HEK293 (cell line): ENCODE results near the gene KDSR.
A peak's percentile ranks its signal among the peaks of the same experiment; 100 is the strongest.

Experiments
- GFI1B ChIP-seq: fragments of 450-650 bp; formaldehyde crosslinking; IDR thresholded peaks from 2 replicates; pipeline ENCODE4 v1.5.1; 2016; ENCODE audit warnings: missing biosample characterization, missing genetic modification characterization
- KLF8 ChIP-seq: fragments of 450-650 bp; formaldehyde crosslinking; IDR thresholded peaks from 2 replicates; pipeline ENCODE4 v1.5.1; 2016; ENCODE audit warnings: missing biosample characterization, missing genetic modification characterization
- MEIS1 ChIP-seq: sonication (generic); formaldehyde crosslinking; IDR thresholded peaks from 2 replicates; pipeline ENCODE4 v1.8.1; 2022; ENCODE audit warnings: missing genetic modification reagents, mild to moderate bottlenecking, borderline replicate concordance
- TRIM28 ChIP-seq: IDR thresholded peaks from 2 replicates; pipeline ENCODE4 v1.6.1; 2011; ENCODE audit warnings: low read length, control low read depth, borderline replicate concordance
- ZEB2 ChIP-seq: fragments of 450-650 bp; formaldehyde crosslinking; IDR thresholded peaks from 2 replicates; pipeline ENCODE4 v1.5.1; 2016; ENCODE audit warnings: missing biosample characterization, missing genetic modification characterization
- ZNF121 ChIP-seq: fragments of 450-650 bp; formaldehyde crosslinking; IDR thresholded peaks from 2 replicates; pipeline ENCODE4 v1.5.1; 2016; ENCODE audit warnings: missing biosample characterization, missing genetic modification characterization
- ZNF138 ChIP-seq: fragments of 450-650 bp; formaldehyde crosslinking; IDR thresholded peaks from 2 replicates; pipeline ENCODE4 v1.5.1; 2016; ENCODE audit warnings: missing biosample characterization, missing genetic modification characterization, borderline replicate concordance
- ZNF157 ChIP-seq: fragments of 450-650 bp; formaldehyde crosslinking; IDR thresholded peaks from 2 replicates; pipeline ENCODE4 v1.5.1; 2016; ENCODE audit warnings: missing biosample characterization, missing genetic modification characterization
- ZNF214 ChIP-seq: fragments of 450-650 bp; formaldehyde crosslinking; IDR thresholded peaks from 2 replicates; pipeline ENCODE4 v1.5.1; 2017; ENCODE audit warnings: missing biosample characterization, mild to moderate bottlenecking, missing genetic modification characterization, borderline replicate concordance
- ZNF416 ChIP-seq: fragments of 450-650 bp; formaldehyde crosslinking; IDR thresholded peaks from 2 replicates; pipeline ENCODE4 v1.5.1; 2016; ENCODE audit warnings: missing biosample characterization, missing genetic modification characterization
- ZNF837 ChIP-seq: fragments of 450-650 bp; formaldehyde crosslinking; IDR thresholded peaks from 2 replicates; pipeline ENCODE4 v1.5.1; 2016; ENCODE audit warnings: missing biosample characterization, missing genetic modification characterization
- TF ChIP-seq, protein P1 (sequence below): fragments of 450-650 bp; formaldehyde crosslinking; IDR thresholded peaks from 2 replicates; pipeline ENCODE4 v1.5.1; 2016; ENCODE audit warnings: missing biosample characterization, missing genetic modification characterization
- TF ChIP-seq, protein P2 (sequence below): fragments of 450-650 bp; formaldehyde crosslinking; IDR thresholded peaks from 2 replicates; pipeline ENCODE4 v1.5.1; 2016; ENCODE audit warnings: missing biosample characterization, missing genetic modification characterization, borderline replicate concordance
- TF ChIP-seq, protein P3 (sequence below): fragments of 450-650 bp; formaldehyde crosslinking; IDR thresholded peaks from 2 replicates; pipeline ENCODE4 v1.5.1; 2016; ENCODE audit warnings: missing biosample characterization, missing genetic modification characterization
- TF ChIP-seq, protein P4 (sequence below): fragments of 450-650 bp; formaldehyde crosslinking; conservative IDR thresholded peaks from 2 replicates; pipeline ENCODE4 v1.5.1; 2016; ENCODE audit warnings: low read depth, missing biosample characterization, missing genetic modification characterization
- TF ChIP-seq, protein P5 (sequence below): fragments of 450-650 bp; formaldehyde crosslinking; IDR thresholded peaks from 2 replicates; pipeline ENCODE4 v1.5.1; 2016; ENCODE audit warnings: missing biosample characterization, missing genetic modification characterization, low read depth
- TF ChIP-seq, protein P6 (sequence below): fragments of 450-650 bp; formaldehyde crosslinking; IDR thresholded peaks from 2 replicates; pipeline ENCODE4 v1.5.1; 2016; ENCODE audit warnings: missing biosample characterization, missing genetic modification characterization

KDSR gene

DNA sequence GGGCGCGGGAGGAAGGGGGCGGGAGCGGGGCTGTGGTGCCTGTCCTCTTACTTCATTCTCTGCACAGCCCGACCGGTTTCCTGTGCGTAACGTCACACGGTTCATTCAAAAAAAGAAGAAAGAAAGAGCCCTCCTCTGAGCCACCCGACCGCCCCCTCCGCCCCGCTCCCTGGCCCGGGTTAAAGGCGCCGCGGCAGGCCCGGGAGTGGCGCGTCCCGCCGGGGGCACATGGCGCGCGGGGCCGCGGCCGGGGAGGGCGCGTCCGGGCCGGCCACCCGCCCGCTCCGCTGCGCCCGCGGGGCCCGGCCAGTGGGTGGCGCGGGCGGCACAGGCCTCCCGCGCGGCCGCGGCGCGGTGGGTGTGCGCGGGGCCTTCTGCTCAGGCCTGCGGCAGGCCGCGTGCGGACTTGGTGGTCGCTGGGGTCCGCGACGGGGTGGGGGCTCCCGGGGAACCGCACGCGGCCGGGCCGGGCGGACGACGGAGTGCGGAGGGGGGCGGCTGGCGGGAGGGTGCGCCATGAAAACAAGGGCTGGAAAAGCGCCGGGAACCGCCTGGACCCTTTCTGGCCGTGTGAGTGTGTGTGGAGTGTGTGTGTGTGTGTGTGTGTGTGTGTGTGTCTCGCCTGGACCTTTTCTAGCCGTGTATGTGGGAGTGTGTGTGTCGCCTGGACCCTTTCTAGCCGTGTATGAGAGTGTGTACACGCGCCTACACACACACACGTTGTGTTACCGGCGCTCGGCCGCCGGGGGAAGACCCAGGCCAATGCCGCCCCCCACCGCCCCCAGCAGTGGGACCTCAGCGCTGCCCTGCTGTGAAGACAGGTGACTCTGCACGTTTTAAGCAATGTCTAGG is 46.7 kb downstream of the KDSR start (continued):
- TF ChIP-seq, protein P1, sequence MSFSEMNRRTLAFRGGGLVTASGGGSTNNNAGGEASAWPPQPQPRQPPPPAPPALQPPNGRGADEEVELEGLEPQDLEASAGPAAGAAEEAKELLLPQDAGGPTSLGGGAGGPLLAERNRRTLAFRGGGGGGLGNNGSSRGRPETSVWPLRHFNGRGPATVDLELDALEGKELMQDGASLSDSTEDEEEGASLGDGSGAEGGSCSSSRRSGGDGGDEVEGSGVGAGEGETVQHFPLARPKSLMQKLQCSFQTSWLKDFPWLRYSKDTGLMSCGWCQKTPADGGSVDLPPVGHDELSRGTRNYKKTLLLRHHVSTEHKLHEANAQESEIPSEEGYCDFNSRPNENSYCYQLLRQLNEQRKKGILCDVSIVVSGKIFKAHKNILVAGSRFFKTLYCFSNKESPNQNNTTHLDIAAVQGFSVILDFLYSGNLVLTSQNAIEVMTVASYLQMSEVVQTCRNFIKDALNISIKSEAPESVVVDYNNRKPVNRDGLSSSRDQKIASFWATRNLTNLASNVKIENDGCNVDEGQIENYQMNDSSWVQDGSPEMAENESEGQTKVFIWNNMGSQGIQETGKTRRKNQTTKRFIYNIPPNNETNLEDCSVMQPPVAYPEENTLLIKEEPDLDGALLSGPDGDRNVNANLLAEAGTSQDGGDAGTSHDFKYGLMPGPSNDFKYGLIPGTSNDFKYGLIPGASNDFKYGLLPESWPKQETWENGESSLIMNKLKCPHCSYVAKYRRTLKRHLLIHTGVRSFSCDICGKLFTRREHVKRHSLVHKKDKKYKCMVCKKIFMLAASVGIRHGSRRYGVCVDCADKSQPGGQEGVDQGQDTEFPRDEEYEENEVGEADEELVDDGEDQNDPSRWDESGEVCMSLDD (tag by site-specific recombination), result 0 out of 2 replicates have a peak, but pooled peaks have one; percentile 31
- TF ChIP-seq, protein P2, sequence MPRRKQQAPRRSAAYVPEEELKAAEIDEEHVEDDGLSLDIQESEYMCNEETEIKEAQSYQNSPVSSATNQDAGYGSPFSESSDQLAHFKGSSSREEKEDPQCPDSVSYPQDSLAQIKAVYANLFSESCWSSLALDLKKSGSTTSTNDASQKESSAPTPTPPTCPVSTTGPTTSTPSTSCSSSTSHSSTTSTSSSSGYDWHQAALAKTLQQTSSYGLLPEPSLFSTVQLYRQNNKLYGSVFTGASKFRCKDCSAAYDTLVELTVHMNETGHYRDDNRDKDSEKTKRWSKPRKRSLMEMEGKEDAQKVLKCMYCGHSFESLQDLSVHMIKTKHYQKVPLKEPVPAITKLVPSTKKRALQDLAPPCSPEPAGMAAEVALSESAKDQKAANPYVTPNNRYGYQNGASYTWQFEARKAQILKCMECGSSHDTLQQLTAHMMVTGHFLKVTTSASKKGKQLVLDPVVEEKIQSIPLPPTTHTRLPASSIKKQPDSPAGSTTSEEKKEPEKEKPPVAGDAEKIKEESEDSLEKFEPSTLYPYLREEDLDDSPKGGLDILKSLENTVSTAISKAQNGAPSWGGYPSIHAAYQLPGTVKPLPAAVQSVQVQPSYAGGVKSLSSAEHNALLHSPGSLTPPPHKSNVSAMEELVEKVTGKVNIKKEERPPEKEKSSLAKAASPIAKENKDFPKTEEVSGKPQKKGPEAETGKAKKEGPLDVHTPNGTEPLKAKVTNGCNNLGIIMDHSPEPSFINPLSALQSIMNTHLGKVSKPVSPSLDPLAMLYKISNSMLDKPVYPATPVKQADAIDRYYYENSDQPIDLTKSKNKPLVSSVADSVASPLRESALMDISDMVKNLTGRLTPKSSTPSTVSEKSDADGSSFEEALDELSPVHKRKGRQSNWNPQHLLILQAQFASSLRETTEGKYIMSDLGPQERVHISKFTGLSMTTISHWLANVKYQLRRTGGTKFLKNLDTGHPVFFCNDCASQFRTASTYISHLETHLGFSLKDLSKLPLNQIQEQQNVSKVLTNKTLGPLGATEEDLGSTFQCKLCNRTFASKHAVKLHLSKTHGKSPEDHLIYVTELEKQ (tag by site-specific recombination), result no peak
- 0 out of 2 replicates have a peak, but pooled peaks have one; percentile 24 for TF ChIP-seq ZNF157
- TF ChIP-seq, protein P3, sequence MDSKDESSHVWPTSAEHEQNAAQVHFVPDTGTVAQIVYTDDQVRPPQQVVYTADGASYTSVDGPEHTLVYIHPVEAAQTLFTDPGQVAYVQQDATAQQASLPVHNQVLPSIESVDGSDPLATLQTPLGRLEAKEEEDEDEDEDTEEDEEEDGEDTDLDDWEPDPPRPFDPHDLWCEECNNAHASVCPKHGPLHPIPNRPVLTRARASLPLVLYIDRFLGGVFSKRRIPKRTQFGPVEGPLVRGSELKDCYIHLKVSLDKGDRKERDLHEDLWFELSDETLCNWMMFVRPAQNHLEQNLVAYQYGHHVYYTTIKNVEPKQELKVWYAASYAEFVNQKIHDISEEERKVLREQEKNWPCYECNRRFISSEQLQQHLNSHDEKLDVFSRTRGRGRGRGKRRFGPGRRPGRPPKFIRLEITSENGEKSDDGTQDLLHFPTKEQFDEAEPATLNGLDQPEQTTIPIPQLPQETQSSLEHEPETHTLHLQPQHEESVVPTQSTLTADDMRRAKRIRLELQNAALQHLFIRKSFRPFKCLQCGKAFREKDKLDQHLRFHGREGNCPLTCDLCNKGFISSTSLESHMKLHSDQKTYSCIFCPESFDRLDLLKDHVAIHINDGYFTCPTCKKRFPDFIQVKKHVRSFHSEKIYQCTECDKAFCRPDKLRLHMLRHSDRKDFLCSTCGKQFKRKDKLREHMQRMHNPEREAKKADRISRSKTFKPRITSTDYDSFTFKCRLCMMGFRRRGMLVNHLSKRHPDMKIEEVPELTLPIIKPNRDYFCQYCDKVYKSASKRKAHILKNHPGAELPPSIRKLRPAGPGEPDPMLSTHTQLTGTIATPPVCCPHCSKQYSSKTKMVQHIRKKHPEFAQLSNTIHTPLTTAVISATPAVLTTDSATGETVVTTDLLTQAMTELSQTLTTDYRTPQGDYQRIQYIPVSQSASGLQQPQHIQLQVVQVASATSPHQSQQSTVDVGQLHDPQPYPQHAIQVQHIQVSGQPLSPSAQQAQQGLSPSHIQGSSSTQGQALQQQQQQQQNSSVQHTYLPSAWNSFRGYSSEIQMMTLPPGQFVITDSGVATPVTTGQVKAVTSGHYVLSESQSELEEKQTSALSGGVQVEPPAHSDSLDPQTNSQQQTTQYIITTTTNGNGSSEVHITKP (tag by site-specific recombination), result no peak
- TF ChIP-seq MEIS1, result no peak
- no peak for TF ChIP-seq ZNF214 (tag by site-specific recombination)
- no peak for TF ChIP-seq ZEB2
- no peak for TF ChIP-seq ZNF138 (tag by site-specific recombination)
- TF ChIP-seq, protein P4, sequence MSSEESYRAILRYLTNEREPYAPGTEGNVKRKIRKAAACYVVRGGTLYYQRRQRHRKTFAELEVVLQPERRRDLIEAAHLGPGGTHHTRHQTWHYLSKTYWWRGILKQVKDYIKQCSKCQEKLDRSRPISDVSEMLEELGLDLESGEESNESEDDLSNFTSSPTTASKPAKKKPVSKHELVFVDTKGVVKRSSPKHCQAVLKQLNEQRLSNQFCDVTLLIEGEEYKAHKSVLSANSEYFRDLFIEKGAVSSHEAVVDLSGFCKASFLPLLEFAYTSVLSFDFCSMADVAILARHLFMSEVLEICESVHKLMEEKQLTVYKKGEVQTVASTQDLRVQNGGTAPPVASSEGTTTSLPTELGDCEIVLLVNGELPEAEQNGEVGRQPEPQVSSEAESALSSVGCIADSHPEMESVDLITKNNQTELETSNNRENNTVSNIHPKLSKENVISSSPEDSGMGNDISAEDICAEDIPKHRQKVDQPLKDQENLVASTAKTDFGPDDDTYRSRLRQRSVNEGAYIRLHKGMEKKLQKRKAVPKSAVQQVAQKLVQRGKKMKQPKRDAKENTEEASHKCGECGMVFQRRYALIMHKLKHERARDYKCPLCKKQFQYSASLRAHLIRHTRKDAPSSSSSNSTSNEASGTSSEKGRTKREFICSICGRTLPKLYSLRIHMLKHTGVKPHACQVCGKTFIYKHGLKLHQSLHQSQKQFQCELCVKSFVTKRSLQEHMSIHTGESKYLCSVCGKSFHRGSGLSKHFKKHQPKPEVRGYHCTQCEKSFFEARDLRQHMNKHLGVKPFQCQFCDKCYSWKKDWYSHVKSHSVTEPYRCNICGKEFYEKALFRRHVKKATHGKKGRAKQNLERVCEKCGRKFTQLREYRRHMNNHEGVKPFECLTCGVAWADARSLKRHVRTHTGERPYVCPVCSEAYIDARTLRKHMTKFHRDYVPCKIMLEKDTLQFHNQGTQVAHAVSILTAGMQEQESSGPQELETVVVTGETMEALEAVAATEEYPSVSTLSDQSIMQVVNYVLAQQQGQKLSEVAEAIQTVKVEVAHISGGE (tag by site-specific recombination), result no peak; the same call in 1 of the 2 replicates
- TF ChIP-seq ZNF121, result no peak
- TF ChIP-seq, protein P5, sequence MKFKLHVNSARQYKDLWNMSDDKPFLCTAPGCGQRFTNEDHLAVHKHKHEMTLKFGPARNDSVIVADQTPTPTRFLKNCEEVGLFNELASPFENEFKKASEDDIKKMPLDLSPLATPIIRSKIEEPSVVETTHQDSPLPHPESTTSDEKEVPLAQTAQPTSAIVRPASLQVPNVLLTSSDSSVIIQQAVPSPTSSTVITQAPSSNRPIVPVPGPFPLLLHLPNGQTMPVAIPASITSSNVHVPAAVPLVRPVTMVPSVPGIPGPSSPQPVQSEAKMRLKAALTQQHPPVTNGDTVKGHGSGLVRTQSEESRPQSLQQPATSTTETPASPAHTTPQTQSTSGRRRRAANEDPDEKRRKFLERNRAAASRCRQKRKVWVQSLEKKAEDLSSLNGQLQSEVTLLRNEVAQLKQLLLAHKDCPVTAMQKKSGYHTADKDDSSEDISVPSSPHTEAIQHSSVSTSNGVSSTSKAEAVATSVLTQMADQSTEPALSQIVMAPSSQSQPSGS (tag by site-specific recombination), result no peak
- TF ChIP-seq ZNF837, result no peak
- TF ChIP-seq, protein P6, sequence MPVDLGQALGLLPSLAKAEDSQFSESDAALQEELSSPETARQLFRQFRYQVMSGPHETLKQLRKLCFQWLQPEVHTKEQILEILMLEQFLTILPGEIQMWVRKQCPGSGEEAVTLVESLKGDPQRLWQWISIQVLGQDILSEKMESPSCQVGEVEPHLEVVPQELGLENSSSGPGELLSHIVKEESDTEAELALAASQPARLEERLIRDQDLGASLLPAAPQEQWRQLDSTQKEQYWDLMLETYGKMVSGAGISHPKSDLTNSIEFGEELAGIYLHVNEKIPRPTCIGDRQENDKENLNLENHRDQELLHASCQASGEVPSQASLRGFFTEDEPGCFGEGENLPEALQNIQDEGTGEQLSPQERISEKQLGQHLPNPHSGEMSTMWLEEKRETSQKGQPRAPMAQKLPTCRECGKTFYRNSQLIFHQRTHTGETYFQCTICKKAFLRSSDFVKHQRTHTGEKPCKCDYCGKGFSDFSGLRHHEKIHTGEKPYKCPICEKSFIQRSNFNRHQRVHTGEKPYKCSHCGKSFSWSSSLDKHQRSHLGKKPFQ, result no peak
- no peak for TF ChIP-seq GFI1B
- TF ChIP-seq KLF8 (tag by site-specific recombination), result peak; percentile 49; the same call in 1 of the 2 replicates
- TF ChIP-seq TRIM28, result no peak
- TF ChIP-seq ZNF416 (tag by site-specific recombination), result peak; percentile 55; the same call in 1 of the 2 replicates
